ENCODE results near the gene JPH2.

GRCh38 chr20:44073675-44074071 lies 113.3 kb downstream of the JPH2 start:
- TF ChIP-seq CTCF (IDR thresholded peaks at IDR 0.05; ENCODE audit: low read depth, low read length) (no peak), EZH2phosphoT487 (IDR thresholded peaks at IDR 0.05; ENCODE audit: low read depth) (no peak)

All from OCI-LY3 (cell line).